Measurements from ENCODE around the gene JAM2.

JAM2 gene

DNA sequence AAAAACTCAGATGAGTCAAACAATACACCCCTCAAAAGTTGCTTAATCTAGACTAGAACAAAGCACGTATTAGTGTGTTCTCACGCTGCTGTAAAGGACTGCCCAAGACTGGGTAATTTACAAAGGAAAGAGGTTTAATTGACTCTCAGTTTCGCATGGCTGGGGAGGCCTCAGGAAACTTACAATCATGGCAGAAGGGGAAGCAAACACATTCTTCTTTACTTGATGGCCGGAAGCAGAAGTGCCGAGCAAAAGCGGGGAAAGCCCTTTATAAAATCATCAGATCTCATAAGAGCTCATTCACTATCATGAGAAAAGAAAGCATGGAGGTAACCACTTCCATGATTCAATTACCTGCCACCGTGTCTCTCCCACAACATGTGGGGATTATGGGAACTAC is 10.1 kb downstream of the JAM2 start:
- no peak overlapping the region for H3K27ac ChIP-seq (ENCODE audit: low read depth, low read length)
- no peak overlapping the region for H3K9ac ChIP-seq (ENCODE audit: low read length)
- no peaks in the 10 kb centered on the region for H3K36me3 ChIP-seq (ENCODE audit: control insufficient read depth, insufficient read depth, low read length)
- no peak overlapping the region for H3K4me3 ChIP-seq (ENCODE audit: low read depth, low read length)
- no peaks in the 10 kb centered on the region for H3K4me1 ChIP-seq (ENCODE audit: control insufficient read depth, insufficient read depth, low read length)
- H3K9me3 ChIP-seq (ENCODE audit: control insufficient read depth, insufficient read depth, low read depth, low read length): no peaks in the 10 kb centered on the region
- H3K27me3 ChIP-seq (ENCODE audit: control insufficient read depth, insufficient read depth, low read length): no peaks in the 10 kb centered on the region

DNA sequence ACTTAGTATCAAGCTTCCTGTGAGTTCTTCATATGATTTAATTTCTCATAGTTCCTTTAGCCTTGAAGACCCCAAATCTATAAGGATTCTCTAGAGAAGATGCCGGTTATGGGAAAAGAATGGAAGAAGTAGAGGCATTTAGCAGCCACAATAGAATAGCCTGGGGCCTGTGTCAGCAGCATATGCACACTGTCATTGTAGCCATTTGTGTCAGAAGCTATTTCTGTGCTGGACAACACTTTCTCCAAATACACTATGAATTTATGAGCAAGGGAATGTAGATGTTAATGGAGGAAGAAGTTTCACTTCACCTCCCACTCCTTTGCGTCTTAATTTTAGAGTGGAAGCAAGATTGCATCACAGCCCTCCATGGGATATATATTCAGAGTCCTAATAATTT is 17.4 kb downstream of the JAM2 start:
- no peaks in the 10 kb centered on the region for H3K9me3 ChIP-seq (ENCODE audit: control insufficient read depth, insufficient read depth, low read depth, low read length)
- H3K9ac ChIP-seq (ENCODE audit: low read length): no peak overlapping the region
- H3K4me1 ChIP-seq (ENCODE audit: control insufficient read depth, insufficient read depth, low read length): peaks cover 13% of the 10 kb centered on the region; the same call in 1 of the 2 replicates
- no peaks in the 10 kb centered on the region for H3K27me3 ChIP-seq (ENCODE audit: control insufficient read depth, insufficient read depth, low read length)
- no peak overlapping the region for H3K4me3 ChIP-seq (ENCODE audit: low read depth, low read length)
- H3K27ac ChIP-seq (ENCODE audit: low read depth, low read length): no peak overlapping the region
- H3K36me3 ChIP-seq (ENCODE audit: control insufficient read depth, insufficient read depth, low read length): no peaks in the 10 kb centered on the region

DNA sequence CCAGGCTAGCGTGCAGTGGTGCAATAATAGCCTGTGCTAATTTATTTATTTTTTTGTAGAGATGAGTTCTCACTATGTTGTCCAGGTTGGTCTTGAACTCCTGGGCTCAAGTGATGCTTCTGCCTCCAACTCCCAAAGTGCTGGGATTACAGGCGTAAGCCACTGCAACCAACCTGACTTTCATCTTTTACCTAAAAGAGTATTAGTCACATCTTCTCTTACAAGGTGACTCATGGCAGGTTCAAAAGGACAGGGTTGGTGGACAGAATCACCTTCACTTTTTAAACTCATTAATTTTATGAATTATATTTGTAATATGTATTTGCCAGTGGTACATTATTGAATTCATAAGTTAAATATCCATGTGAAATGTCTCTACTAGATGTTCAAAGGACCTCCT is 18.1 kb downstream of the JAM2 start:
- Histone ChIP-seq H3K4me1 (ENCODE audit: control insufficient read depth, insufficient read depth, low read length) (peaks cover 13% of the 10 kb centered on the region; the same call in 1 of the 2 replicates), H3K27ac (ENCODE audit: low read depth, low read length) (no peak overlapping the region), H3K9ac (ENCODE audit: low read length) (no peak overlapping the region), H3K9me3 (ENCODE audit: control insufficient read depth, insufficient read depth, low read depth, low read length) (no peaks in the 10 kb centered on the region), H3K27me3 (ENCODE audit: control insufficient read depth, insufficient read depth, low read length) (no peaks in the 10 kb centered on the region), H3K4me3 (ENCODE audit: low read depth, low read length) (no peak overlapping the region), H3K36me3 (ENCODE audit: control insufficient read depth, insufficient read depth, low read length) (no peaks in the 10 kb centered on the region)

DNA sequence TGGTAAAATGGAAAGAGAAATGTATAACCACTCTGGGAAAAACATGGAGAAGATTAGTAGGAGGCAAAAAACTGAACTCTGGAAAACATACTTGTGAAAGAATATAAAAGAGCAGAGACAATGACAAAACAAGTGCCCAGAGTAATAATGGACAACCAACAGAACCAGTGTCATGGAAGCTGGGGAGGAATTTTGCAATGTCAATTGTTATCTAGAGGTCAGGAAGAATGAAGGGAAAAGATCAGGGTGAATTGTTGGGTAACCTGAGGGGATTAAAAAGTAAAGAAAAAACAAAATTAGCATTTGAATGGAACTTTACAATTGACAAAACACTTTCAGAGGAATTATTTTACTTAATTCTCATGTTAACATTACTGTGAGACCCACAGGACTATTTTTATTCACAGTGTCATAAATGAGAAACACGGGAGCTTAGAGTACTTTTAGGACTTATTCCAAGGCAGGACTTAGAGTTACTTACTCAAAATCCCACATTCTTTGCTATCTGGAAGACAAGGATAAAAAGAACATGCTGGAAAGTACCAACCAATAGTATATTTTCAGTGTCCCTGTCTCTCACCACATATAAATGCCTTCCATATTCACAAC is 19.5 kb downstream of the JAM2 start:
- no peaks in the 10 kb centered on the region for H3K36me3 ChIP-seq (ENCODE audit: control insufficient read depth, insufficient read depth, low read length)
- no peak overlapping the region for H3K4me3 ChIP-seq (ENCODE audit: low read depth, low read length)

DNA sequence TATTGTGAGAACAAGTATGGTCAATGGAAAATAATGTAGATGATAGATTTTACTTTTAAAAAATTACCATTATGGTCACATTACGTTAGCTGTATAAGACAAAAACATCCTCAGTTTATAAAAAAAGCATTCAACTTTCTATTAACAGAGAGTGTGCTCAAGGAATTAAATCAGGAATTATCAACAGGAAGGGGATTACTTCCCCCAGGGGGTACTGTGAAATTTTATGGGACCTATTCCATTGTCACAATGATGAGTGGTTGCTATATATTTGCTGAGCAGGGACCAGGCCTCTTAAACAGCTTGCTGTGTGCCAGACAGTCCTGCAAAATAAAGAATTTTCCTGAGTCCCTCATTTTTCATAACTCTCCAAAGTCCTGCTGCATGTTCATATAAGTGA is 21.2 kb downstream of the JAM2 start:
- Histone ChIP-seq H3K27ac (ENCODE audit: low read depth, low read length) (no peak overlapping the region), H3K27me3 (ENCODE audit: control insufficient read depth, insufficient read depth, low read length) (no peaks in the 10 kb centered on the region), H3K9me3 (ENCODE audit: control insufficient read depth, insufficient read depth, low read depth, low read length) (no peaks in the 10 kb centered on the region), H3K4me3 (ENCODE audit: low read depth, low read length) (no peak overlapping the region), H3K9ac (ENCODE audit: low read length) (no peak overlapping the region), H3K36me3 (ENCODE audit: control insufficient read depth, insufficient read depth, low read length) (no peaks in the 10 kb centered on the region), H3K4me1 (ENCODE audit: control insufficient read depth, insufficient read depth, low read length) (peaks cover 13% of the 10 kb centered on the region; the same call in 1 of the 2 replicates)

More for the DNA sequence above, 19.5 kb downstream of the JAM2 start:
- Histone ChIP-seq H3K9me3 (ENCODE audit: control insufficient read depth, insufficient read depth, low read depth, low read length) (no peaks in the 10 kb centered on the region), H3K9ac (ENCODE audit: low read length) (no peak overlapping the region), H3K27ac (ENCODE audit: low read depth, low read length) (peak overlapping the region; percentile 57; the same call in 1 of the 2 replicates), H3K4me1 (ENCODE audit: control insufficient read depth, insufficient read depth, low read length) (peaks cover 13% of the 10 kb centered on the region; the same call in 1 of the 2 replicates), H3K27me3 (ENCODE audit: control insufficient read depth, insufficient read depth, low read length) (no peaks in the 10 kb centered on the region)

DNA sequence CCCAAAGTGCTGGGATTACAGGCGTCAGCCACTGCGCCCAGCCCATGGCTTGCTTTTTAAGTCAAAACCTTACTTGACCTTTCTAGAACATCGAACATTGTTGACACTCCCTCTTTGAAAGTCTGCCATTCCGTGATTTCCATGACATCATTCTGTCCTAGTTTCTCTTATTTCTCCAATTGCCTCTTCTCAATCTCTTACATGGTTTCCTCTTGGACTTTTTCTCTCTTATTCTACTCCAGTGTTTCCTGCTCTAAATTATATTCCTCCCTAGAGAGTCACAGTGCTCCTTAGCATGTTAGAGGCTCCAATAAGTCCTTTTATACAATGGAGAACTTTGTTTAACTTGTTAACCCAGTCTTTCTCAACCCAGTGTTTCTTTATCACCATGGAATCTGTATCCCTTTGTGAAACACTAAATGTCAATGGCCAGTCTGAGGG is 25.5 kb downstream of the JAM2 start:
- no peak overlapping the region for H3K27ac ChIP-seq (ENCODE audit: low read depth, low read length)
- H3K36me3 ChIP-seq (ENCODE audit: control insufficient read depth, insufficient read depth, low read length): no peaks in the 10 kb centered on the region
- no peaks in the 10 kb centered on the region for H3K27me3 ChIP-seq (ENCODE audit: control insufficient read depth, insufficient read depth, low read length)
- H3K4me3 ChIP-seq (ENCODE audit: low read depth, low read length): no peak overlapping the region
- no peaks in the 10 kb centered on the region; the same call in 1 of the 2 replicates for H3K4me1 ChIP-seq (ENCODE audit: control insufficient read depth, insufficient read depth, low read length)
- H3K9ac ChIP-seq (ENCODE audit: low read length): no peak overlapping the region
- no peaks in the 10 kb centered on the region for H3K9me3 ChIP-seq (ENCODE audit: control insufficient read depth, insufficient read depth, low read depth, low read length)

DNA sequence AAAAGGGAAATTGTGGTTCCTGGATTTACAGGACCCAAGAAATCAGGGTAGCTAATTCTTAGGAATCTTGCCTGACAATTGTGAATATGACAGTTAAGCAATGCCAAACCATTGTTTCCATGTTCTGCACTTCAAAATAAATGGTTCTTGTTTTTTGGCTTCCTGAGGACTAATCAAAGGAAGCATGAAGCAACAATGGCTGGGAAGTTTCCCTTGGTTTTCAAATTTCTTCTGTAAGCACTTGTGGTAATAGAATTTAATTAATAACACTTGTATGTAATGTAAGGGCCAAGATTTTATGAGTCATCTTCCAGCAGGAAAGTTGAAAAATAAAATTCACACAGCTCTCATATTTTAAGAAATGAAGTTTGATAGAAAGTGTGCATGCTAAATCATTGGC is 31.7 kb downstream of the JAM2 start:
- H3K9ac ChIP-seq (ENCODE audit: low read length): no peak overlapping the region
- no peaks in the 10 kb centered on the region for H3K4me1 ChIP-seq (ENCODE audit: control insufficient read depth, insufficient read depth, low read length)
- no peaks in the 10 kb centered on the region for H3K36me3 ChIP-seq (ENCODE audit: control insufficient read depth, insufficient read depth, low read length)
- H3K9me3 ChIP-seq (ENCODE audit: control insufficient read depth, insufficient read depth, low read depth, low read length): 0 out of 2 replicates have a peak, but pooled peaks cover 5% of the 10 kb centered on the region
- H3K4me3 ChIP-seq (ENCODE audit: low read depth, low read length): no peak overlapping the region
- no peaks in the 10 kb centered on the region for H3K27me3 ChIP-seq (ENCODE audit: control insufficient read depth, insufficient read depth, low read length)
- H3K27ac ChIP-seq (ENCODE audit: low read depth, low read length): no peak overlapping the region

DNA sequence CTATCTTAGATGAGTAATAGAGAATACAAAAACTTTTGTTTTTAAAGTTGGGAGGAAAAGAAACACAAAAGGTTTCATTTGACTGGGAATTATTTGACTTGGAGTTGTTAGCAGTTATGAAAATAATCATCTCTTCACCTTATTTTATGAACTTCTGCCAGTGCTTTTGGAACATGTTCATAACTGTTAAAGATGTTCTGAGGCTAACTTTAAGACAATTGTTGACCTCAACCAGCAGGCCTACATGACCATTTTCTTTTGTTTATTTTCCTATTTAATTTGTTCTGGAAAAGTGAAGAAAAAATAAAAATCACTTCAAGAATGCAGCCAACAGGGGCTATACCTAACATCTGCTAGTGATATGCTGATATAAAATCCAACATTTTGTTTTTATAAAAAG is 37.4 kb downstream of the JAM2 start:
- H3K4me3 ChIP-seq (ENCODE audit: low read depth, low read length): no peak overlapping the region
- no peaks in the 10 kb centered on the region for H3K27me3 ChIP-seq (ENCODE audit: control insufficient read depth, insufficient read depth, low read length)
- no peak overlapping the region for H3K27ac ChIP-seq (ENCODE audit: low read depth, low read length)
- no peaks in the 10 kb centered on the region for H3K36me3 ChIP-seq (ENCODE audit: control insufficient read depth, insufficient read depth, low read length)
- H3K9me3 ChIP-seq (ENCODE audit: control insufficient read depth, insufficient read depth, low read depth, low read length): 0 out of 2 replicates have a peak, but pooled peaks cover 5% of the 10 kb centered on the region
- no peak overlapping the region for H3K9ac ChIP-seq (ENCODE audit: low read length)
- no peaks in the 10 kb centered on the region for H3K4me1 ChIP-seq (ENCODE audit: control insufficient read depth, insufficient read depth, low read length)

DNA sequence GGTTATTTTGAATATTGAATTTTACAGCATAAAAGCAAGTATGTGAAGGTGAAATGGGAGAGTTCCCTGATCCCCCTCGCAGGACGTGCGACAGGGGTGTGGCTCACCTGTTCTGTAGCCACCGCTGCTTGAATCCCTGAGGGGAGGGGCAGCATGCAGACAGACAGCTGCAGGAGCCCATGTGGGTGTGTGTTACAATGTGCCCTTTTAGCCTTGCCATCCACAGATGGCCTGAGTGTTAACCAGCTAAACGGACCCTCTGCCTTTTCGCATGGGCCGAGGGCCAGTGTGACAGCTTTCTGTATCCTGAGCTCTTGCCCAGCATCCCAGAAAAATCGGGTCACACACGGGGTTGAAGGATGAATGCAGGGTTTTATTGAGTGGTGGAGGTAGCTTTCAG is 43.3 kb downstream of the JAM2 start:
- no peak overlapping the region for H3K27ac ChIP-seq (ENCODE audit: low read depth, low read length)
- H3K4me3 ChIP-seq (ENCODE audit: low read depth, low read length): no peak overlapping the region
- no peaks in the 10 kb centered on the region for H3K27me3 ChIP-seq (ENCODE audit: control insufficient read depth, insufficient read depth, low read length)
- H3K4me1 ChIP-seq (ENCODE audit: control insufficient read depth, insufficient read depth, low read length): no peaks in the 10 kb centered on the region; the same call in 1 of the 2 replicates
- no peaks in the 10 kb centered on the region for H3K36me3 ChIP-seq (ENCODE audit: control insufficient read depth, insufficient read depth, low read length)
- no peaks in the 10 kb centered on the region for H3K9me3 ChIP-seq (ENCODE audit: control insufficient read depth, insufficient read depth, low read depth, low read length)
- no peak overlapping the region for H3K9ac ChIP-seq (ENCODE audit: low read length)

DNA sequence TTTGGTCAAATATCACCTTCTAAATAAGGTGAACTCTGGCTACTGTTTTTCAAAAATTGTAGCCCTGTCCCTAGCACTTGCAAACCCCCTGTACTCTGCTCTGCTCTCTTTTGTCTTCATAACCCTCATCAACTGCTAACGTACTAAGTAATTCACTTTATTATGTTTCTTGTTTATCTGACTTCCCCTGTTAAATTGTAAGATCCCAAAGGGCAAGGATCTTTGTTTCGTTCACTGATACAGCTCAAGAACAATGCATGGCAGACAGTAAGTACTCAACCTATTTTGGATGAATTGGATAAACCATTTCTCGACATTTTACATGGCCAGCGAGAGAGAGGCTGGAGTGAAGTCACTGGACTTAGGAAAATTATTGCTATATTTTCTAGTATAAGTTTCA is 48.7 kb downstream of the JAM2 start:
- Histone ChIP-seq H3K36me3 (ENCODE audit: control insufficient read depth, insufficient read depth, low read length) (no peaks in the 10 kb centered on the region), H3K4me1 (ENCODE audit: control insufficient read depth, insufficient read depth, low read length) (no peaks in the 10 kb centered on the region), H3K27ac (ENCODE audit: low read depth, low read length) (no peak overlapping the region), H3K4me3 (ENCODE audit: low read depth, low read length) (no peak overlapping the region), H3K27me3 (ENCODE audit: control insufficient read depth, insufficient read depth, low read length) (no peaks in the 10 kb centered on the region), H3K9me3 (ENCODE audit: control insufficient read depth, insufficient read depth, low read depth, low read length) (no peaks in the 10 kb centered on the region), H3K9ac (ENCODE audit: low read length) (no peak overlapping the region)

DNA sequence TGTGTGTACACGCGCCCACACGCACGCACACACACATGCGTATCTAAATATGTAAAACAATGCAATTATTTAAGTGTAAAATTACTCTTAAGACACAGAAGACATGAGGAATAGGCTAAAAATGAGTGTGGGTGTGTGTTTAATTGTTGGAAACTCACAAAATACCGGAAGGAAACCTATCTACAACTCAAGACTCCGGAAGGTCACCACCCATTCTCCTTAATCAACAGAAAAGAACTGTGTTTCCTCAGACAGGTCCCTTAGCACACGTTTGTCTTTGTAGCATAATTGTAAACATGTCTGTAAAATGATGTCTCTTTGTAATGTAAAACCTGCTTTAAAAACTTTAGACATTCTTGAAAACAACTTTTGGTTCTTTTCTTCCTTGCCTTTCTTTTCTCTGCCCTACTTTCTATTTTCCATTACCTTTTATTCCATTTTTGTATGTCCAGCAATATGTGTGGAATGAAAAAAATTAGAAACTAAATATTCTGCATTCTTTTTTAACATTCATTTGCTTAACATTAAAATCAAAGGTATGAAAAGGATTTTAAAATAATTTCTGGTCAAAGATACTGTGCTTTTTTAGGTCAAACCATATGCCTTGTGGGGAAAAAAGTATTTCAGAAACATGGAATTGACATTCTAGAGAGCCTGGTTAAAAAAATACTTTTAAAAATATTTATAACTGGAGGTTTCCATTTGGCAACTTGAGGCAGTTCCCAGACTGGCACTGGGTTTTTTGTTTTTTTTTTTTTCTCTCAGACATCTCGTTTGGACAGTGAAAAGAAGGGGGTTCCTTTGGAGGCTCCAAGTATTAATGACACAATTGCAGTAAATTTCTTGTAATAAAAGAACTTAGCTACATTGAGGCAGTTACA is 49.5 kb downstream of the JAM2 start:
- Histone ChIP-seq H3K4me1 (ENCODE audit: control insufficient read depth, insufficient read depth, low read length) (no peaks in the 10 kb centered on the region), H3K27ac (ENCODE audit: low read depth, low read length) (no peak overlapping the region), H3K4me3 (ENCODE audit: low read depth, low read length) (no peak overlapping the region), H3K9ac (ENCODE audit: low read length) (no peak overlapping the region), H3K27me3 (ENCODE audit: control insufficient read depth, insufficient read depth, low read length) (no peaks in the 10 kb centered on the region), H3K9me3 (ENCODE audit: control insufficient read depth, insufficient read depth, low read depth, low read length) (no peaks in the 10 kb centered on the region), H3K36me3 (ENCODE audit: control insufficient read depth, insufficient read depth, low read length) (no peaks in the 10 kb centered on the region)

All from HUES6 (cell line).